ENCODE data around the gene KCTD4.

Gene KCTD4

DNA sequence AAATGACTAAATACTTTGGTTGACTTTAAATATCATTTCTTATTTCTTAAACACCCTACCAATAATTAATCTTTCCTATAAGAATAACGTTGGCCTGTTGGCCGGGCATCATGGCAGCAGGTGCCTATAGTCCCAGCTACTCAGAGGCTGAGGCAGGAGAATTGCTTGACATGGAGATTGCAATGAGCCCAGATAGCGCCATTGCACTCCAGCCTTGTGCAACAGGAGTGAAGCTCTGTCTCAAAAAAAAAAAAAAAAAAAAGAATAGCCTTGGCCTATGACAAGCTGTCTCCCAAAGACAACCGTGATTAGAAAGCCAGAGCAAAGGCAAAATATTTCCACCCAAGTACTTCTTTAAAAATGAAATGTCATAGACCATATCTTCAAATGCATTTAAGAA is 24.5 kb upstream of the KCTD4 start:
- no peak for TF ChIP-seq CTCF (conservative IDR thresholded peaks at IDR 0.05; ENCODE audit: low read depth, low read length)
- DNase-seq (ENCODE audit: low read depth): no peak
- H3K4me3 ChIP-seq (ENCODE audit: low read depth, low read length): no peak overlapping the region

- no peak for TF ChIP-seq CTCF (conservative IDR thresholded peaks at IDR 0.05; ENCODE audit: low read depth, low read length)
- H3K4me3 ChIP-seq (ENCODE audit: low read depth, low read length): no peak overlapping the region
- no peak for DNase-seq (ENCODE audit: low read depth)
Measured at GRCh38 chr13:45224176-45224575, 23.3 kb upstream of the KCTD4 start.

DNA sequence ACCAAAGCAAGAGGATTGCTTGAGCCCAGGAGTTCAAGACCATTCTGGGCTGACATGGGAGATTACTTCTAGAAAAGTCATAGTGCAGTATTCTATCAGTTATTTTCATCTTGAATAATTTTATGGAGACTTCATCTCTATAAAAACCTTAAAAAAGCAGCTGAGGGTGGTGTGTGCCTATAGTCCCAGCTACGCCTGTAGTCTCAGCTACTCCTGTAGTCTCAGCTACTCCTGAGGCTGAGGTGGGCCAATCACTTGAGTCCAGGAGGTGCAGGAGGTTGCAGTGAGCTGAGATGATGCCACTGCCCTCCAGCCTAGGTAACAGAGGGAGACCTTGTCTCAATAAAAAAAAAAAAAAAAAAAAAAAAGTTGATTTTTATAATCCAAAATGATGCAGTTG is 22.1 kb upstream of the KCTD4 start:
- TF ChIP-seq CTCF (conservative IDR thresholded peaks at IDR 0.05; ENCODE audit: low read depth, low read length): no peak
- no peak for DNase-seq (ENCODE audit: low read depth)
- no peak overlapping the region for H3K4me3 ChIP-seq (ENCODE audit: low read depth, low read length)

GRCh38 chr13:45222516-45222915 is 21.7 kb upstream of the KCTD4 start:
- TF ChIP-seq CTCF (conservative IDR thresholded peaks at IDR 0.05; ENCODE audit: low read depth, low read length): no peak
- DNase-seq (ENCODE audit: low read depth): no peak
- no peak overlapping the region for H3K4me3 ChIP-seq (ENCODE audit: low read depth, low read length)

DNA sequence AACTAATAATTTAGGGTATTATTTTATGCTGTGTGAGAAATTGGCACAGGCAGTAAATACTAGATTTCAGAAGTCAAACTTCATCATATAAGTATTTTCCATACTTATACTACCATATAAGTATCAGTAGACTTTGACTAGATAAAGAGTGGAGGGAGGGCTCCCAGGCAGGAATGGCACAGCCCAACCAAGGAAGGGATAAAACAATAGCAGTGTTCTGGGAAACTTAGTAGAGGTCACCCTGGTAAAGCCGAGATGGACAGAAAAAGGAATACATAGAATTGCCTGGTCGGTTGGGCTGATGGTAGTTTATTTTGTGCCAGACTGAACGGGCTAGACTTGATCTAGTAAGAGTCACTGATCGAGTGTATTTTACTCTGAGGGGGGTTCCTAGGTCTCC is 19.6 kb upstream of the KCTD4 start:
- no peak overlapping the region for H3K4me3 ChIP-seq (ENCODE audit: low read depth, low read length)
- TF ChIP-seq CTCF (conservative IDR thresholded peaks at IDR 0.05; ENCODE audit: low read depth, low read length): no peak
- DNase-seq (ENCODE audit: low read depth): no peak

GRCh38 chr13:45219938-45220375 is 19.1 kb upstream of the KCTD4 start:
- no peak for TF ChIP-seq CTCF (conservative IDR thresholded peaks at IDR 0.05; ENCODE audit: low read depth, low read length)
- peak; percentile 58 for DNase-seq (ENCODE audit: low read depth)
- H3K4me3 ChIP-seq (ENCODE audit: low read depth, low read length): no peak overlapping the region

DNA sequence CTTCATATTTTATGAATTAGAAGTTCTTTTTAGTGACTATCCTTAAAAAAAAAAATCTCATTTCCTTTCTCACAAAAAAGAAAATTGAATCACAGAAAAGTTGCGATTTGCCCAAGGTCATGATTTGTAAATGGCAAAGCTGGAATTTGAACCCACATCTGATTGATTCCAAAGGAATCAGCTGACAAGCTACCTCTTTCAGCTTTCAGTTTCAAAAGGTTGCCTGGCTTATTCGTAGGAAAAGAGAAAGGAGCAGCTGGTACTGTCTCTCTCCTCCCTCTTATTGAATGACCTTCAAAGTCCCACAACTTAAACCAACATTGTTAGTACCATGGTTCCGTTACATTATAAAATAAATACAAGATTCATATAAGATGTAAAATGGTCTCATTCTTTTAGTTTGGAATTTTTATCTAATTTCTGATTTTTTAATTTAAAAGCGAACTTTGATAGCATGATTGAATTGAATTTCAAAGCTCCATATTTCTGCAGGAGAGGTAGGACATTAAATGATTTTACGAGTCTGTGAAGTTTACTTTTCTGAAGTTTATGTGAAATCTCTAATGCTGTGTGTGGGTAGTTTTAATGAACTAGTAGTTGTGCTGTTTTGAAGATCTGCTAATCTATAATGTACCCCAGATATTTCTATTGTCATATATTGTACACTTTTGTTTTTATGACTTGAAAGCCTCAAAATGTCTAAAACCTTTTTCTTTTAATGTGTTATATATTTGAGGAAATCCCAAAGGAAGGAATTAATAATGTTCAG is 18.5 kb upstream of the KCTD4 start:
- H3K4me3 ChIP-seq (ENCODE audit: low read depth, low read length): no peak overlapping the region
- TF ChIP-seq CTCF (conservative IDR thresholded peaks at IDR 0.05; ENCODE audit: low read depth, low read length): no peak

More for the DNA sequence above, 18.5 kb upstream of the KCTD4 start:
- peak; percentile 31 for DNase-seq (ENCODE audit: low read depth)

Data from choroid plexus epithelial cell (primary cell).